GM12878 (cell line): ENCODE data around the gene DNASE1L3.
"Not testable (repeated sequence)": the region's sequence is repeated elsewhere in the genome, so short reads cannot be mapped to it uniquely, and the experiment has no call there.

ENCODE experiments used
- EZH2 ChIP-seq: IDR thresholded peaks from 2 replicates; pipeline ENCODE4 v1.6.1; 2012; ENCODE audit warnings: low read depth, mild to moderate bottlenecking, control low read depth, inconsistent platforms, low read length, borderline replicate concordance; ENCODE audit not compliant: control insufficient read depth
- HDAC2 ChIP-seq: fragments of 200-600 bp; sonication (generic); IDR thresholded peaks from 2 replicates; pipeline ENCODE4 v1.6.1; 2017
- JUND ChIP-seq: IDR thresholded peaks from 2 replicates; pipeline ENCODE4 v1.6.1; 2012; ENCODE audit warnings: low read depth, mild to moderate bottlenecking, low read length, improper control_type of control experiment, moderate library complexity
- SP1 ChIP-seq: IDR thresholded peaks from one replicate; pipeline ENCODE4 v1.6.1; 2011; ENCODE audit warnings: low read depth, low read length
- STAT1 ChIP-seq: fragments of 450-650 bp; conservative IDR thresholded peaks from 2 replicates; pipeline ENCODE4 v1.6.1; 2014; ENCODE audit warnings: antibody characterized with exemption, mild to moderate bottlenecking
- YY1 ChIP-seq: IDR thresholded peaks from 2 replicates; pipeline ENCODE4 v1.6.1; 2011; ENCODE audit warnings: low read depth, mild to moderate bottlenecking, low read length
- ZBTB4 ChIP-seq: fragments of 450-650 bp; formaldehyde crosslinking; IDR thresholded peaks from 2 replicates; pipeline ENCODE4 v1.4.0; 2022; ENCODE audit warnings: mild to moderate bottlenecking, moderate library complexity
- ZNF622 ChIP-seq: fragments of 450-650 bp; IDR thresholded peaks from 2 replicates; pipeline ENCODE4 v1.6.1; 2017; ENCODE audit warnings: mild to moderate bottlenecking, inconsistent platforms
- TF ChIP-seq, protein P1 (sequence below), 3 experiments: IDR thresholded peaks in 2 of 3; conservative IDR thresholded peaks in 1 of 3; 2 replicates each; pipeline ENCODE4 v1.5.1; 2011; ENCODE audit warnings: low read depth in 3 of 3, low read length in 3 of 3, mild to moderate bottlenecking in 3 of 3, control low read depth in 2 of 3, moderate library complexity in 2 of 3, inconsistent platforms in 1 of 3, mixed read lengths in 1 of 3; ENCODE audit not compliant: control insufficient read depth in 2 of 3, insufficient read depth in 1 of 3; ENCODE audit errors: extremely low read depth in 1 of 3

DNA sequence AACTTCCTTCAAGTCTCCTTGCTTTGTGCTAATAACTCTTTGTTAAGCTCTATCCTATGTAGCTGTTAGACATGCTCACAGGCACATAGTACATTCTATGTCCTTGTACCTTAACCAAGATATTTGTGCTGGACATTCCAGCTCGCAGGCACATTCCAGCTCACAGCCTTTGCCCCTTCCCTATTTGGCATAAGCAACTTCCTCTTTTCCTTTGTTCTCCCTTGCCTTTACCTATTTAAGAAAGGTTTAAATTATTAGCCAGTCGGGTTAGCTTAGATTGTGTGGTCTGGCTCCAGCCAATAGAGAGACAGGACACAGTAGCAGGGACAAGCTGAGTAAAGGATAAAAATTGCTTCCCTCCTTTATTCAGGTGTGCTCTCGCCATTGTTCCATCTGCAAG is 9.3 kb downstream of the DNASE1L3 start:
- TF ChIP-seq, protein P1, sequence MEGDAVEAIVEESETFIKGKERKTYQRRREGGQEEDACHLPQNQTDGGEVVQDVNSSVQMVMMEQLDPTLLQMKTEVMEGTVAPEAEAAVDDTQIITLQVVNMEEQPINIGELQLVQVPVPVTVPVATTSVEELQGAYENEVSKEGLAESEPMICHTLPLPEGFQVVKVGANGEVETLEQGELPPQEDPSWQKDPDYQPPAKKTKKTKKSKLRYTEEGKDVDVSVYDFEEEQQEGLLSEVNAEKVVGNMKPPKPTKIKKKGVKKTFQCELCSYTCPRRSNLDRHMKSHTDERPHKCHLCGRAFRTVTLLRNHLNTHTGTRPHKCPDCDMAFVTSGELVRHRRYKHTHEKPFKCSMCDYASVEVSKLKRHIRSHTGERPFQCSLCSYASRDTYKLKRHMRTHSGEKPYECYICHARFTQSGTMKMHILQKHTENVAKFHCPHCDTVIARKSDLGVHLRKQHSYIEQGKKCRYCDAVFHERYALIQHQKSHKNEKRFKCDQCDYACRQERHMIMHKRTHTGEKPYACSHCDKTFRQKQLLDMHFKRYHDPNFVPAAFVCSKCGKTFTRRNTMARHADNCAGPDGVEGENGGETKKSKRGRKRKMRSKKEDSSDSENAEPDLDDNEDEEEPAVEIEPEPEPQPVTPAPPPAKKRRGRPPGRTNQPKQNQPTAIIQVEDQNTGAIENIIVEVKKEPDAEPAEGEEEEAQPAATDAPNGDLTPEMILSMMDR (IDR thresholded peaks at IDR 0.05 in 2 of 3, conservative IDR thresholded peaks at IDR 0.05 in 1 of 3; ENCODE audit: control insufficient read depth in 2 of 3, extremely low read depth in 1 of 3, insufficient read depth in 1 of 3, low read depth in 3 of 3, low read length in 3 of 3): not testable (repeated sequence)
- TF ChIP-seq HDAC2; JUND; STAT1; EZH2; SP1; ZNF622; ZBTB4 (CRISPR knock-in tag); YY1: not testable (repeated sequence)
